K562 (cell line): ENCODE data around the gene PRODH. TPM values are rescaled to one million over a fixed set of nuclear protein-coding genes. Genes with fewer than 3 reads are reported as not detected.
A peak's percentile ranks its signal among the peaks of the same experiment; 100 is the strongest.
"Not testable (repeated sequence)": the region's sequence is repeated elsewhere in the genome, so short reads cannot be mapped to it uniquely, and the experiment has no call there.

Source experiments
- ATAC-seq: fragments of 200-7000 bp; cut with Tn5 transposase; 3 replicates; pipeline ENCODE4 v1.9.1; 2020; ENCODE audit warnings: moderate library complexity
- BruUV-seq: library from RNA; stranded (reverse); fragments of 400-500 nt; replicated peaks from 2 replicates; lab custom pipeline; 2021; lab: Mats Ljungman, UMichigan
- CTCF ChIA-PET: fragments of 300-600 bp; formaldehyde crosslinking; extraction: SDS; loops from one replicate; lab custom pipeline; 2021; ENCODE audit warnings: low intra/inter-chr PET ratio; lab: Yijun Ruan, JAX
- POLR2A ChIA-PET: fragments of 300-600, 350-650 bp; sonication (Branson Sonifier 250); formaldehyde crosslinking; extraction: SDS; loops from one replicate; lab custom pipeline; 2021; ENCODE audit warnings: antibody characterized with exemption, inconsistent platforms; lab: Yijun Ruan, JAX
- DNase-seq, 4 experiments: peaks; one replicate each; pipeline versions ENCODE4 v3.0.0 to v3.0.0-alpha.2; 2011 to 2018; ENCODE audit warnings: low spot score in 3 of 4, mixed read lengths in 3 of 4; ENCODE audit errors: extremely low read depth in 1 of 4
- FAIRE-seq: peaks from 2 replicates; lab custom pipeline; 2011; peaks lifted over from hg19 to GRCh38; lab: Jason Lieb, UNC
- H2AFZ ChIP-seq: 2 replicates; pipeline ENCODE4 v1.6.0; 2011; ENCODE audit warnings: low read depth, low read length, control low read depth, inconsistent platforms
- H3K27ac ChIP-seq: fragments of 200-600 bp; 3 replicates; pipeline ENCODE4 v1.8.0; 2011; ENCODE audit warnings: low read depth, mild to moderate bottlenecking, control low read depth, inconsistent platforms, low read length, moderate library complexity, mixed read lengths; ENCODE audit errors: extremely low read depth
- H3K27me3 ChIP-seq, 2 experiments: fragments of 300-600 bp in 1 of 2; 2 replicates in 1 of 2; 3 replicates in 1 of 2; pipeline versions ENCODE4 v1.6.0 to v1.8.0; 2011; ENCODE audit warnings: inconsistent platforms in 2 of 2, low read length in 2 of 2, mild to moderate bottlenecking in 1 of 2, mixed read lengths in 1 of 2, moderate library complexity in 1 of 2; ENCODE audit not compliant: control insufficient read depth in 2 of 2, insufficient read depth in 2 of 2
- H3K36me3 ChIP-seq: fragments of 300-600 bp; 3 replicates; pipeline ENCODE4 v1.8.0; 2011; ENCODE audit warnings: mild to moderate bottlenecking, low read length, inconsistent platforms; ENCODE audit not compliant: control insufficient read depth, insufficient read depth
- H3K4me1 ChIP-seq, 2 experiments: fragments of 200-600 bp in 1 of 2; replicated peaks in 1 of 2; 2 replicates in 1 of 2; 3 replicates in 1 of 2; pipeline versions ENCODE4 v1.5.1 to v1.8.0; 2011; ENCODE audit warnings: inconsistent platforms in 2 of 2, low read length in 2 of 2, mild to moderate bottlenecking in 1 of 2, mixed read lengths in 1 of 2, moderate library complexity in 1 of 2; ENCODE audit not compliant: control insufficient read depth in 2 of 2, insufficient read depth in 2 of 2
- H3K4me2 ChIP-seq: 2 replicates; pipeline ENCODE4 v1.6.1; 2011; ENCODE audit warnings: low read length, control low read depth, inconsistent platforms, mixed read lengths; ENCODE audit not compliant: insufficient read depth
- H3K4me3 ChIP-seq: fragments of 200-600 bp; sonication (generic), shearing (Covaris generic); 2 replicates; pipeline ENCODE4 v1.5.1; 2016; ENCODE audit warnings: control low read depth, inconsistent platforms
- H3K79me2 ChIP-seq: fragments of 200-600 bp; 3 replicates; pipeline ENCODE4 v1.8.0; 2011; ENCODE audit warnings: low read length, inconsistent platforms; ENCODE audit not compliant: control insufficient read depth, insufficient read depth
- H3K9ac ChIP-seq, 2 experiments: 2 replicates each; pipeline versions ENCODE4 v1.6.0 to v1.6.1; 2011; ENCODE audit warnings: low read depth in 2 of 2, low read length in 2 of 2, control low read depth in 1 of 2, inconsistent platforms in 1 of 2, mild to moderate bottlenecking in 1 of 2, mixed read lengths in 1 of 2; ENCODE audit not compliant: insufficient read depth in 1 of 2
- H3K9me1 ChIP-seq: one replicate; pipeline ENCODE4 v1.6.0; 2011; ENCODE audit warnings: inconsistent platforms, mild to moderate bottlenecking, low read length, moderate library complexity; ENCODE audit not compliant: control insufficient read depth, insufficient read depth
- H3K9me3 ChIP-seq: replicated peaks from 2 replicates; pipeline ENCODE4 v1.5.1; 2011; ENCODE audit warnings: low read depth, low read length, inconsistent platforms; ENCODE audit not compliant: control insufficient read depth, insufficient read depth
- H4K20me1 ChIP-seq: replicated peaks from 2 replicates; pipeline ENCODE4 v1.6.1; 2011; ENCODE audit warnings: low read length, inconsistent platforms, mixed read lengths; ENCODE audit not compliant: control insufficient read depth, insufficient read depth
- WGBS: fragments of 100-300 bp; shearing (Covaris generic); methylation state at CpG from one replicate; pipeline ENCODE4 v1.1.6; 2016; ENCODE audit warnings: low coverage, mixed read lengths; ENCODE audit not compliant: insufficient coverage; ENCODE audit errors: missing lambda C conversion rate; 5-methylcytosine and 5-hydroxymethylcytosine counted together
- in situ Hi-C: fragments of 300-500 bp; cut with MboI; formaldehyde crosslinking; loops from 4 replicates; pipeline ENCODE4 v1.15.0; 2018; ENCODE audit warnings: inconsistent platforms, mixed read lengths
- intact Hi-C: fragments of 100-400 bp; cut with micrococcal nuclease; formaldehyde crosslinking; loops from 2 replicates; pipeline ENCODE4 v1.14.2; 2022
- polyA plus RNA-seq, 8 experiments: library from polyadenylated mRNA; depleted of rRNA in 4 of 8; stranded (reverse) in 5 of 8; unstranded in 3 of 8; fragments of >200 nt; fragmentation: Nextera tagmentation in 2 of 8; fragmentation: Illumina TruSeq in 1 of 8; extraction: Ambion mirVana in 2 of 8; extraction: Trizol in 1 of 8; gene quantifications; 2 replicates each; pipeline versions ENCODE4 v1.2.1 to v1.2.3, GENCODE V29; 2011 to 2014; ENCODE audit warnings: inconsistent platforms in 1 of 8, missing spikeins in 1 of 8
- total RNA-seq, 7 experiments: library from RNA; depleted of rRNA in 6 of 7; stranded (reverse); fragments of >200 nt in 6 of 7; fragmentation: Illumina TruSeq in 2 of 7; extraction: Trizol in 2 of 7; gene quantifications; 2 replicates each; pipeline versions ENCODE4 v1.2.1 to v1.2.3, GENCODE V29; 2011 to 2021; ENCODE audit warnings: low replicate concordance in 1 of 7

PRODH gene
- total and polyA plus RNA-seq, 9 of the 15 experiments (the other 6 are each of a cell fraction or from before 2014, with no cell fraction given): 0.07 to 0.11 TPM; not detected in 7

- CTCF ChIA-PET, H4K20me1 ChIP-seq, H3K4me2 ChIP-seq, H2AFZ ChIP-seq, intact Hi-C loops, H3K79me2 ChIP-seq, DNase-seq, H3K9me3 ChIP-seq, H3K27me3 ChIP-seq, H3K27ac ChIP-seq, H3K4me3 ChIP-seq, H3K36me3 ChIP-seq, H3K4me1 ChIP-seq, BruUV-seq, H3K9me1 ChIP-seq, ATAC-seq, H3K9ac ChIP-seq: not testable (repeated sequence)
- in situ Hi-C loops: loop anchor here (5.0 kb wide), 1 partner anchor 1394 kb away; no protein-coding TSS in a partner anchor
- WGBS: no CpG with 5 or more reads among the region's 3 CpGs
- POLR2A ChIA-PET: interaction anchor here (0.9 kb wide), 1 partner anchor 11 kb away, joined by 3 read pairs; the partner anchor contains the start of gene DGCR6
- FAIRE-seq: peak; percentile 68
Measured at GRCh38 chr22:18917818-18918217, 18.3 kb downstream of the PRODH start.

DNA sequence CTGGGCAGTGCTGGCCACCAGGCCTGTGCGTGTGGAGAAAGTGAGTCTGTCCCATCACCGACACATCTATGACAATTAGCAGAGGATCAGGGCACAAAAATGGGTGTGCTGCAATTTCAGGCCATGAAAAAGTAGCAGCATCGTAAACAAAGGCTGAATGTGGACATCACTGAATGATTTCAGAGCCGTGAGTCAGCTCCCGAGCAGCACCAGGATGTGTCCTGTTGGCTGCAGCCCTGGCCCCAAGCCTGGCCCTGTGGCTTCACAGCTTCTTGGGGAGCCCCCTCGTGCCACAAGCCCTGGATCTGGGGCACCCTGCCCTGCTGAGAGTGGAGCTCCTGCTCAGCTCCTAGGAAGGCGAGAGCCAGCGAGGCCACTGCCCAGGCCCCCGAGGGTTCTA, 20.5 kb downstream of the PRODH start:
- H3K36me3 ChIP-seq, BruUV-seq, H3K9ac ChIP-seq, H3K4me1 ChIP-seq, FAIRE-seq, POLR2A ChIA-PET, H4K20me1 ChIP-seq, CTCF ChIA-PET, intact Hi-C loops, H3K79me2 ChIP-seq, H2AFZ ChIP-seq, H3K27me3 ChIP-seq, DNase-seq, H3K9me1 ChIP-seq, H3K4me3 ChIP-seq, H3K27ac ChIP-seq, H3K4me2 ChIP-seq, H3K9me3 ChIP-seq: not testable (repeated sequence)
- WGBS: no CpG with 5 or more reads among the region's 9 CpGs
- in situ Hi-C loops: loop anchor here (5.0 kb wide), 1 partner anchor 1397 kb away; no protein-coding TSS in a partner anchor
- peak; percentile 23; the same call in 1 of the 3 replicates for ATAC-seq

- intact Hi-C loops, CTCF ChIA-PET: not testable (repeated sequence)
Measured at GRCh38 chr22:18914558-18914957, 21.5 kb downstream of the PRODH start.

More at GRCh38 chr22:18914558-18914957, 21.5 kb downstream of the PRODH start:
- H3K9ac ChIP-seq, H3K9me3 ChIP-seq, H4K20me1 ChIP-seq, H3K4me2 ChIP-seq, in situ Hi-C loops, H2AFZ ChIP-seq, H3K27me3 ChIP-seq, H3K9me1 ChIP-seq, H3K36me3 ChIP-seq, H3K27ac ChIP-seq, DNase-seq, H3K4me1 ChIP-seq, H3K79me2 ChIP-seq, BruUV-seq, H3K4me3 ChIP-seq, ATAC-seq, FAIRE-seq: not testable (repeated sequence)
- WGBS: no CpG with 5 or more reads among the region's 10 CpGs
- POLR2A ChIA-PET: interaction anchor here (1.2 kb wide), 1 partner anchor 10 kb away, joined by 3 read pairs; no protein-coding TSS in a partner anchor
